Measurements from ENCODE around the gene SLC25A48.

The SLC25A48 gene

GRCh38 chr5:135881244-135881643 lies 46.8 kb downstream of the SLC25A48 start:
- DNase-seq (ENCODE audit: low read depth): no peak

GRCh38 chr5:135881819-135882218 lies 47.4 kb downstream of the SLC25A48 start:
- DNase-seq (ENCODE audit: low read depth): no peak

- DNase-seq (ENCODE audit: low read depth): no peak
These were observed 48.6 kb downstream of the SLC25A48 start for GRCh38 chr5:135883026-135883425.

- no peak for DNase-seq (ENCODE audit: low read depth)
These were observed 49.0 kb downstream of the SLC25A48 start for GRCh38 chr5:135883441-135883840.

- DNase-seq (ENCODE audit: low read depth): no peak
These were observed 50.6 kb downstream of the SLC25A48 start for GRCh38 chr5:135885031-135885430.

- DNase-seq (ENCODE audit: low read depth): no peak
These were observed 51.7 kb downstream of the SLC25A48 start for GRCh38 chr5:135886136-135886535.

GRCh38 chr5:135887447-135887864 lies 53.0 kb downstream of the SLC25A48 start:
- peak; percentile 64 for DNase-seq (ENCODE audit: low read depth)

- no peak for DNase-seq (ENCODE audit: low read depth)
These were observed 53.6 kb downstream of the SLC25A48 start for GRCh38 chr5:135887881-135888614.

GRCh38 chr5:135890296-135890695 lies 55.8 kb downstream of the SLC25A48 start:
- DNase-seq (ENCODE audit: low read depth): no peak

GRCh38 chr5:135890867-135891266 lies 56.4 kb downstream of the SLC25A48 start:
- peak; percentile 52 for DNase-seq (ENCODE audit: low read depth)

GRCh38 chr5:135891268-135891667 lies 56.8 kb downstream of the SLC25A48 start:
- no peak for DNase-seq (ENCODE audit: low read depth)

GRCh38 chr5:135891791-135892190 lies 57.3 kb downstream of the SLC25A48 start:
- no peak for DNase-seq (ENCODE audit: low read depth)

- DNase-seq (ENCODE audit: low read depth): no peak
These were observed 59.8 kb downstream of the SLC25A48 start for GRCh38 chr5:135894276-135894675.

GRCh38 chr5:135894789-135895188 lies 60.3 kb downstream of the SLC25A48 start:
- no peak for DNase-seq (ENCODE audit: low read depth)

- no peak for DNase-seq (ENCODE audit: low read depth)
These were observed 61.1 kb downstream of the SLC25A48 start, which contains the start of gene IL9 for GRCh38 chr5:135895474-135896006. Gene IL9, minus strand, starts transcription at chr5:135895841. Its CDS starts 25 bp downstream, at chr5:135895816.

GRCh38 chr5:135898651-135899050 lies 64.2 kb downstream of the SLC25A48 start:
- no peak for DNase-seq (ENCODE audit: low read depth)

- DNase-seq (ENCODE audit: low read depth): no peak
These were observed 65.8 kb downstream of the SLC25A48 start for GRCh38 chr5:135900276-135900675.

GRCh38 chr5:135901633-135902032 lies 67.2 kb downstream of the SLC25A48 start:
- DNase-seq (ENCODE audit: low read depth): no peak

GRCh38 chr5:135905144-135905543 lies 70.7 kb downstream of the SLC25A48 start:
- no peak for DNase-seq (ENCODE audit: low read depth)

GRCh38 chr5:135913713-135914626 lies 79.5 kb downstream of the SLC25A48 start:
- no peak for DNase-seq (ENCODE audit: low read depth)

- no peak for DNase-seq (ENCODE audit: low read depth)
These were observed 81.1 kb downstream of the SLC25A48 start for GRCh38 chr5:135915466-135916001.

GRCh38 chr5:135916638-135917263 lies 82.3 kb downstream of the SLC25A48 start:
- DNase-seq (ENCODE audit: low read depth): no peak
